ENCODE measurements around the gene ALS2.

Gene ALS2

GRCh38 chr2:201734111-201734510 lies 46.6 kb downstream of the ALS2 start:
- no peak overlapping the region for H3K4me3 ChIP-seq (ENCODE audit: low read length)
- peaks cover 5% of the 10 kb centered on the region for H3K4me1 ChIP-seq (ENCODE audit: control insufficient read depth, insufficient read depth, low read length)
- no peak overlapping the region for H3K4me2 ChIP-seq (ENCODE audit: low read length)
- peaks cover 4% of the 10 kb centered on the region for H3K9me3 ChIP-seq (replicated peaks; ENCODE audit: low read length)
- no peak overlapping the region for H3K9ac ChIP-seq (ENCODE audit: low read depth, low read length)
- H3K27me3 ChIP-seq (ENCODE audit: control insufficient read depth, insufficient read depth, low read length) = no peaks in the 10 kb centered on the region
- H3K36me3 ChIP-seq (ENCODE audit: insufficient read depth, low read length) = peaks cover 36% of the 10 kb centered on the region

GRCh38 chr2:201733544-201733943 lies 47.2 kb downstream of the ALS2 start:
- Histone ChIP-seq H3K27me3 (ENCODE audit: control insufficient read depth, insufficient read depth, low read length) (no peaks in the 10 kb centered on the region), H3K9me3 (replicated peaks; ENCODE audit: low read length) (peaks cover 4% of the 10 kb centered on the region), H3K4me1 (ENCODE audit: control insufficient read depth, insufficient read depth, low read length) (peaks cover 5% of the 10 kb centered on the region), H3K4me2 (ENCODE audit: low read length) (no peak overlapping the region), H3K36me3 (ENCODE audit: insufficient read depth, low read length) (peaks cover 40% of the 10 kb centered on the region), H3K9ac (ENCODE audit: low read depth, low read length) (no peak overlapping the region), H3K4me3 (ENCODE audit: low read length) (no peak overlapping the region)

- no peaks in the 10 kb centered on the region for H3K9me3 ChIP-seq (replicated peaks; ENCODE audit: low read length)
- peaks cover 48% of the 10 kb centered on the region for H3K36me3 ChIP-seq (ENCODE audit: insufficient read depth, low read length)
- H3K9ac ChIP-seq (ENCODE audit: low read depth, low read length) = no peak overlapping the region
- H3K4me3 ChIP-seq (ENCODE audit: low read length) = no peak overlapping the region
- H3K4me1 ChIP-seq (ENCODE audit: control insufficient read depth, insufficient read depth, low read length) = peaks cover 5% of the 10 kb centered on the region
- no peaks in the 10 kb centered on the region for H3K27me3 ChIP-seq (ENCODE audit: control insufficient read depth, insufficient read depth, low read length)
- no peak overlapping the region for H3K4me2 ChIP-seq (ENCODE audit: low read length)
These were observed 50.0 kb downstream of the ALS2 start for GRCh38 chr2:201730651-201731285.

GRCh38 chr2:201715459-201715858 lies 65.3 kb downstream of the ALS2 start:
- Histone ChIP-seq H3K36me3 (ENCODE audit: insufficient read depth, low read length) (peaks cover 46% of the 10 kb centered on the region), H3K4me3 (ENCODE audit: low read length) (no peak overlapping the region), H3K9ac (ENCODE audit: low read depth, low read length) (no peak overlapping the region), H3K4me2 (ENCODE audit: low read length) (no peak overlapping the region), H3K9me3 (replicated peaks; ENCODE audit: low read length) (no peaks in the 10 kb centered on the region), H3K4me1 (ENCODE audit: control insufficient read depth, insufficient read depth, low read length) (no peaks in the 10 kb centered on the region), H3K27me3 (ENCODE audit: control insufficient read depth, insufficient read depth, low read length) (no peaks in the 10 kb centered on the region)

- Histone ChIP-seq H3K4me2 (ENCODE audit: low read length) (no peak overlapping the region), H3K9ac (ENCODE audit: low read depth, low read length) (no peak overlapping the region), H3K4me3 (ENCODE audit: low read length) (no peak overlapping the region), H3K27me3 (ENCODE audit: control insufficient read depth, insufficient read depth, low read length) (no peaks in the 10 kb centered on the region), H3K9me3 (replicated peaks; ENCODE audit: low read length) (no peaks in the 10 kb centered on the region), H3K36me3 (ENCODE audit: insufficient read depth, low read length) (peaks cover 54% of the 10 kb centered on the region), H3K4me1 (ENCODE audit: control insufficient read depth, insufficient read depth, low read length) (peaks cover 4% of the 10 kb centered on the region)
These were observed 68.0 kb downstream of the ALS2 start for GRCh38 chr2:201712726-201713125.

GRCh38 chr2:201709747-201710146 lies 71.0 kb downstream of the ALS2 start:
- Histone ChIP-seq H3K27me3 (ENCODE audit: control insufficient read depth, insufficient read depth, low read length) (no peaks in the 10 kb centered on the region), H3K36me3 (ENCODE audit: insufficient read depth, low read length) (peaks cover 33% of the 10 kb centered on the region), H3K4me2 (ENCODE audit: low read length) (no peak overlapping the region), H3K4me1 (ENCODE audit: control insufficient read depth, insufficient read depth, low read length) (peaks cover 4% of the 10 kb centered on the region), H3K9me3 (replicated peaks; ENCODE audit: low read length) (no peaks in the 10 kb centered on the region), H3K9ac (ENCODE audit: low read depth, low read length) (no peak overlapping the region), H3K4me3 (ENCODE audit: low read length) (no peak overlapping the region)

- H3K9me3 ChIP-seq (replicated peaks; ENCODE audit: low read length) = no peaks in the 10 kb centered on the region
- peaks cover 9% of the 10 kb centered on the region for H3K4me1 ChIP-seq (ENCODE audit: control insufficient read depth, insufficient read depth, low read length)
- no peak overlapping the region for H3K9ac ChIP-seq (ENCODE audit: low read depth, low read length)
- H3K4me2 ChIP-seq (ENCODE audit: low read length) = no peak overlapping the region
- H3K27me3 ChIP-seq (ENCODE audit: control insufficient read depth, insufficient read depth, low read length) = no peaks in the 10 kb centered on the region
- no peak overlapping the region for H3K4me3 ChIP-seq (ENCODE audit: low read length)
- peaks cover 33% of the 10 kb centered on the region for H3K36me3 ChIP-seq (ENCODE audit: insufficient read depth, low read length)
These were observed 71.7 kb downstream of the ALS2 start for GRCh38 chr2:201709049-201709448.

- H3K9ac ChIP-seq (ENCODE audit: low read depth, low read length) = no peak overlapping the region
These were observed 73.0 kb downstream of the ALS2 start for GRCh38 chr2:201707753-201708152.

GRCh38 chr2:201707142-201707541 lies 73.6 kb downstream of the ALS2 start:
- Histone ChIP-seq H3K9me3 (replicated peaks; ENCODE audit: low read length) (no peaks in the 10 kb centered on the region), H3K9ac (ENCODE audit: low read depth, low read length) (no peak overlapping the region), H3K4me2 (ENCODE audit: low read length) (no peak overlapping the region)

More at GRCh38 chr2:201707753-201708152, 73.0 kb downstream of the ALS2 start:
- Histone ChIP-seq H3K9me3 (replicated peaks; ENCODE audit: low read length) (no peaks in the 10 kb centered on the region), H3K4me1 (ENCODE audit: control insufficient read depth, insufficient read depth, low read length) (peaks cover 9% of the 10 kb centered on the region), H3K36me3 (ENCODE audit: insufficient read depth, low read length) (peaks cover 42% of the 10 kb centered on the region), H3K4me3 (ENCODE audit: low read length) (no peak overlapping the region), H3K27me3 (ENCODE audit: control insufficient read depth, insufficient read depth, low read length) (no peaks in the 10 kb centered on the region), H3K4me2 (ENCODE audit: low read length) (no peak overlapping the region)

GRCh38 chr2:201704536-201704935 lies 76.2 kb downstream of the ALS2 start:
- no peak overlapping the region for H3K4me2 ChIP-seq (ENCODE audit: low read length)
- no peaks in the 10 kb centered on the region for H3K9me3 ChIP-seq (replicated peaks; ENCODE audit: low read length)
- peaks cover 40% of the 10 kb centered on the region for H3K36me3 ChIP-seq (ENCODE audit: insufficient read depth, low read length)
- H3K4me1 ChIP-seq (ENCODE audit: control insufficient read depth, insufficient read depth, low read length) = peaks cover 14% of the 10 kb centered on the region
- no peak overlapping the region for H3K9ac ChIP-seq (ENCODE audit: low read depth, low read length)
- no peaks in the 10 kb centered on the region for H3K27me3 ChIP-seq (ENCODE audit: control insufficient read depth, insufficient read depth, low read length)
- H3K4me3 ChIP-seq (ENCODE audit: low read length) = no peak overlapping the region

More at GRCh38 chr2:201707142-201707541, 73.6 kb downstream of the ALS2 start:
- Histone ChIP-seq H3K27me3 (ENCODE audit: control insufficient read depth, insufficient read depth, low read length) (no peaks in the 10 kb centered on the region), H3K4me3 (ENCODE audit: low read length) (no peak overlapping the region), H3K4me1 (ENCODE audit: control insufficient read depth, insufficient read depth, low read length) (peaks cover 9% of the 10 kb centered on the region), H3K36me3 (ENCODE audit: insufficient read depth, low read length) (peaks cover 42% of the 10 kb centered on the region)

- peaks cover 38% of the 10 kb centered on the region for H3K4me1 ChIP-seq (ENCODE audit: control insufficient read depth, insufficient read depth, low read length)
- peaks cover 30% of the 10 kb centered on the region for H3K36me3 ChIP-seq (ENCODE audit: insufficient read depth, low read length)
- H3K4me2 ChIP-seq (ENCODE audit: low read length) = no peak overlapping the region
- no peaks in the 10 kb centered on the region for H3K9me3 ChIP-seq (replicated peaks; ENCODE audit: low read length)
- no peaks in the 10 kb centered on the region for H3K27me3 ChIP-seq (ENCODE audit: control insufficient read depth, insufficient read depth, low read length)
- H3K9ac ChIP-seq (ENCODE audit: low read depth, low read length) = no peak overlapping the region
- no peak overlapping the region for H3K4me3 ChIP-seq (ENCODE audit: low read length)
These were observed 79.1 kb downstream of the ALS2 start for GRCh38 chr2:201701646-201702045.

GRCh38 chr2:201699416-201699815 lies 81.3 kb downstream of the ALS2 start:
- no peaks in the 10 kb centered on the region for H3K27me3 ChIP-seq (ENCODE audit: control insufficient read depth, insufficient read depth, low read length)
- H3K4me2 ChIP-seq (ENCODE audit: low read length) = peak overlapping the region; percentile 71
- peaks cover 27% of the 10 kb centered on the region for H3K36me3 ChIP-seq (ENCODE audit: insufficient read depth, low read length)
- H3K9ac ChIP-seq (ENCODE audit: low read depth, low read length) = peak overlapping the region; percentile 73
- H3K4me1 ChIP-seq (ENCODE audit: control insufficient read depth, insufficient read depth, low read length) = peaks cover 51% of the 10 kb centered on the region
- H3K4me3 ChIP-seq (ENCODE audit: low read length) = peak overlapping the region; percentile 14
- H3K9me3 ChIP-seq (replicated peaks; ENCODE audit: low read length) = no peaks in the 10 kb centered on the region
